Prostate gland (tissue), 2 donors: ENCODE results near the gene SKA3.

Experiments used
- POLR2A ChIP-seq: fragments of 450-650 bp; IDR thresholded peaks from one replicate; pipeline ENCODE4 v1.6.1; 2016; ENCODE audit warnings: antibody characterized with exemption, mild to moderate bottlenecking
- POLR2AphosphoS5 ChIP-seq: sonication (generic); formaldehyde crosslinking; IDR thresholded peaks from one replicate; pipeline ENCODE4 v1.6.1; 2017; ENCODE audit warnings: antibody characterized with exemption
- TF ChIP-seq, protein P1 (sequence below), 4 experiments: fragments of 200-600 bp in 2 of 4; fragments of 450-650 bp in 2 of 4; sonication (generic) in 2 of 4; IDR thresholded peaks; 1 replicate in 3 of 4; 2 replicates in 1 of 4; pipeline ENCODE4 v1.5.1; 2016 to 2019; ENCODE audit warnings: antibody characterized with exemption in 4 of 4, mild to moderate bottlenecking in 2 of 4, moderate library complexity in 2 of 4

DNA sequence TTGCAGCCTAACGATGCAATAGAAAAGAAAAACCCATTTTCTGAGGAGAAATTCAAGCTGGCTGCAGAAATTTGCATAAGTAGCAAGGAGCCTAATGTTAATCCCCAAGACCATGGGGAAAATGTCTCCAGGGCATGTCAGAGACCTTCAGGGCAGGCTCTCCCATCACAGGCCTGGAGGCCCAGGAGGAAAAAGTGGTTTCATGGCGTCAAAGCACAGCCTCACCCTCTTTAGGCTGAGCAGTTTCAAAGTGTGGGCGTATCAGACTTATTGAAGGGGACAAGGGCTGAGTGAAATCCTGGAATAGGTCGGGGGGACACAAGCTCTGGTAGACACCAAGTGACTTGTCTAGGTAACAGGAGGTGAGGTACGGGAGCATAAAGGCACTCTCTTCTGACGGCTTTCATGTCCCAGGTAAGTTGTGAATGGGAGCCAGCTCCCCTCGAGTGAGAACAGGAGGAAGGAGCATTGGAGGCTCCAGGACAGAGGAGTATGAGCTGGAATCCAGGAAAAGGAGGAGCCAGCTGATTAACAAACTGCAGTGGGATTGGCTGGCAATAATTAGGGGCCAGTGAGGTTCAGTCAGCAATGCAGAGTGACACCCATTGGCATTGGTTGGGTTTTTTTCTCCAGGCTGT is 35.9 kb upstream of the SKA3 start:
- TF ChIP-seq, protein P1, sequence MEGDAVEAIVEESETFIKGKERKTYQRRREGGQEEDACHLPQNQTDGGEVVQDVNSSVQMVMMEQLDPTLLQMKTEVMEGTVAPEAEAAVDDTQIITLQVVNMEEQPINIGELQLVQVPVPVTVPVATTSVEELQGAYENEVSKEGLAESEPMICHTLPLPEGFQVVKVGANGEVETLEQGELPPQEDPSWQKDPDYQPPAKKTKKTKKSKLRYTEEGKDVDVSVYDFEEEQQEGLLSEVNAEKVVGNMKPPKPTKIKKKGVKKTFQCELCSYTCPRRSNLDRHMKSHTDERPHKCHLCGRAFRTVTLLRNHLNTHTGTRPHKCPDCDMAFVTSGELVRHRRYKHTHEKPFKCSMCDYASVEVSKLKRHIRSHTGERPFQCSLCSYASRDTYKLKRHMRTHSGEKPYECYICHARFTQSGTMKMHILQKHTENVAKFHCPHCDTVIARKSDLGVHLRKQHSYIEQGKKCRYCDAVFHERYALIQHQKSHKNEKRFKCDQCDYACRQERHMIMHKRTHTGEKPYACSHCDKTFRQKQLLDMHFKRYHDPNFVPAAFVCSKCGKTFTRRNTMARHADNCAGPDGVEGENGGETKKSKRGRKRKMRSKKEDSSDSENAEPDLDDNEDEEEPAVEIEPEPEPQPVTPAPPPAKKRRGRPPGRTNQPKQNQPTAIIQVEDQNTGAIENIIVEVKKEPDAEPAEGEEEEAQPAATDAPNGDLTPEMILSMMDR (IDR thresholded peaks at IDR 0.05), result no peak
- TF ChIP-seq POLR2A, result no peak
- no peak for TF ChIP-seq POLR2AphosphoS5
